ENCODE data around the gene MYLK4.
A peak's percentile ranks its signal among the peaks of the same experiment; 100 is the strongest.

The MYLK4 gene

DNA sequence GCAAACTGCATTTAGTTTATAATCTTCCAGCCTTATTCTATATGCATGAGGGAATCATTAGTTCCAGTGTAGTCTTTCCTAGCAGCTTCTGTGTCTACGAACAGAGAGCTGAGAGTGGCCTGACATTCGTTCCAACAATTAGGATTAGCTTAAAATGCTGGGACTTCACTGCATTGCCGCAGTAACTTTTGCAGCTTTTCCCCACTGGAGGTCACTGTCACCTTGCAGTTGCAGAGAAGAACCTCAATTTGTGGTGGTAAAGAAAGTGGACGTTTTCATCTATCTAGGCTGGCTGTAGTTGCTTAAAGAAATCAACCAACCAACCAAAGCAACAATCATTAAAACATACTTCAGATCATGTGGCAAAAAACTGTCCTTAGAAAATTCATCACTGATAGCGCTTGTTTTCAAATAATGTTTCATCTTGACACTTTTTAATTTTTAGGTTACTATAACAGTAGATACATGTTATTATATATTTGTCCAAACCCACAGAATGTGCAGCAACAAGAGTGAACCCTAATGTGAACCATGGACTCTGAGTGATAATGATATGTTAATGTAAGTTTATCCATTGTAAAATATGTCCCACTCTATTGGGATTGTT is 12.2 kb downstream of the MYLK4 start:
- Histone ChIP-seq H3K18ac (ENCODE audit: low read length) (no peak overlapping the region), H3K79me1 (ENCODE audit: low read length) (no peaks in the 10 kb centered on the region), H4K8ac (ENCODE audit: low read depth, low read length) (no peak overlapping the region), H3K4ac (ENCODE audit: low read depth, low read length) (no peak overlapping the region), H3K4me3 (ENCODE audit: low read depth, low read length) (no peak overlapping the region), H3K36me3 (ENCODE audit: control insufficient read depth in 1 of 2, insufficient read depth in 2 of 2, low read length in 2 of 2) (no peaks in the 10 kb centered on the region), H3K14ac (ENCODE audit: low read length) (no peak overlapping the region), H4K91ac (ENCODE audit: low read depth, low read length) (no peak overlapping the region), H2BK5ac (ENCODE audit: low read depth, low read length, poor library complexity) (no peak overlapping the region), H4K12ac (ENCODE audit: low read depth, low read length) (no peak overlapping the region), H2AK5ac (ENCODE audit: low read length) (no peak overlapping the region), H3K23ac (ENCODE audit: low read length) (no peak overlapping the region), H2AFZ (ENCODE audit: insufficient read depth, low read length, poor library complexity) (no peak overlapping the region), H3K27ac (ENCODE audit: low read depth, low read length) (no peak overlapping the region), H2BK120ac (ENCODE audit: insufficient read depth, low read length, poor library complexity) (no peak overlapping the region), H3K79me2 (ENCODE audit: control insufficient read depth, insufficient read depth, low read length, poor library complexity) (no peaks in the 10 kb centered on the region), H3K4me2 (ENCODE audit: low read length) (no peak overlapping the region), H3K9me3 (ENCODE audit: insufficient read depth, low read depth, low read length) (no peaks in the 10 kb centered on the region), H2BK12ac (ENCODE audit: low read length) (no peak overlapping the region), H3K27me3 (ENCODE audit: insufficient read depth, low read length) (no peaks in the 10 kb centered on the region), H3K4me1 (ENCODE audit: control insufficient read depth in 1 of 2, insufficient read depth in 2 of 2, low read length in 2 of 2) (no peaks in the 10 kb centered on the region), H3K9ac (ENCODE audit: low read length) (no peak overlapping the region)
- WGBS (ENCODE audit: extremely low coverage, insufficient coverage, insufficient read length): no CpG with 5 or more reads among the region's 5 CpGs
- DNase-seq: peak; percentile 54 to 71

DNA sequence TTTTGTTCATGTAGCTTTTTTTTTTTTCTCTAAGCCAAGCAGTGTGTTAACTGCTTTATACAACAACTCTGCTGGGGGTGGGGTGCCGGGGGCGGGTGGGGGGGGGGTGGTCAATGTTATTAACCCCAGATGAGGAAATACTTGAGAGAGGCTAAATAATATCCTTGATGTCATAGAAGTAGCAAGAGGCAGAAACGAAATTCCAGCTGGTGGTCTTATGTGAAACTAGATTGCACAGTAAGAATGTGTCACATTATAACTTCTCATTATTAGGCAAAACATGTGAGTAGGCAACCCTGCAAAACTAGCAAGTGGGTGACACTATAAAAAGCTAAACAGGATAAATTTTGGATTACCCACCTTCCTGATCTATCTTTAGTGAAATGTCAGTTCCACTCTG is 12.8 kb downstream of the MYLK4 start:
- Histone ChIP-seq H3K79me2 (ENCODE audit: control insufficient read depth, insufficient read depth, low read length, poor library complexity) (no peaks in the 10 kb centered on the region), H2BK12ac (ENCODE audit: low read length) (no peak overlapping the region), H3K18ac (ENCODE audit: low read length) (no peak overlapping the region), H3K9me3 (ENCODE audit: insufficient read depth, low read depth, low read length) (no peaks in the 10 kb centered on the region), H3K9ac (ENCODE audit: low read length) (no peak overlapping the region), H2AFZ (ENCODE audit: insufficient read depth, low read length, poor library complexity) (no peak overlapping the region), H3K14ac (ENCODE audit: low read length) (no peak overlapping the region), H3K36me3 (ENCODE audit: control insufficient read depth in 1 of 2, insufficient read depth in 2 of 2, low read length in 2 of 2) (no peaks in the 10 kb centered on the region), H3K23ac (ENCODE audit: low read length) (no peak overlapping the region), H2BK120ac (ENCODE audit: insufficient read depth, low read length, poor library complexity) (no peak overlapping the region), H3K4ac (ENCODE audit: low read depth, low read length) (no peak overlapping the region), H4K91ac (ENCODE audit: low read depth, low read length) (no peak overlapping the region), H3K79me1 (ENCODE audit: low read length) (no peaks in the 10 kb centered on the region), H3K27ac (ENCODE audit: low read depth, low read length) (no peak overlapping the region), H3K4me2 (ENCODE audit: low read length) (no peak overlapping the region), H3K4me3 (ENCODE audit: low read depth, low read length) (no peak overlapping the region), H3K4me1 (ENCODE audit: control insufficient read depth in 1 of 2, insufficient read depth in 2 of 2, low read length in 2 of 2) (no peaks in the 10 kb centered on the region), H4K8ac (ENCODE audit: low read depth, low read length) (no peak overlapping the region), H3K27me3 (ENCODE audit: insufficient read depth, low read length) (no peaks in the 10 kb centered on the region), H4K12ac (ENCODE audit: low read depth, low read length) (no peak overlapping the region), H2BK5ac (ENCODE audit: low read depth, low read length, poor library complexity) (no peak overlapping the region), H2AK5ac (ENCODE audit: low read length) (no peak overlapping the region)
- no peak for DNase-seq
- no CpG with 5 or more reads among the region's 3 CpGs for WGBS (ENCODE audit: extremely low coverage, insufficient coverage, insufficient read length)

- Histone ChIP-seq H2AK5ac (ENCODE audit: low read length) (no peak overlapping the region), H3K14ac (ENCODE audit: low read length) (no peak overlapping the region), H2BK12ac (ENCODE audit: low read length) (no peak overlapping the region), H4K8ac (ENCODE audit: low read depth, low read length) (no peak overlapping the region), H3K18ac (ENCODE audit: low read length) (no peak overlapping the region), H3K4me1 (ENCODE audit: control insufficient read depth in 1 of 2, insufficient read depth in 2 of 2, low read length in 2 of 2) (no peaks in the 10 kb centered on the region), H3K4me2 (ENCODE audit: low read length) (no peak overlapping the region), H4K12ac (ENCODE audit: low read depth, low read length) (no peak overlapping the region), H3K9ac (ENCODE audit: low read length) (no peak overlapping the region), H3K79me2 (ENCODE audit: control insufficient read depth, insufficient read depth, low read length, poor library complexity) (no peaks in the 10 kb centered on the region), H3K4ac (ENCODE audit: low read depth, low read length) (no peak overlapping the region), H2BK5ac (ENCODE audit: low read depth, low read length, poor library complexity) (no peak overlapping the region), H2AFZ (ENCODE audit: insufficient read depth, low read length, poor library complexity) (no peak overlapping the region), H3K4me3 (ENCODE audit: low read depth, low read length) (no peak overlapping the region), H3K9me3 (ENCODE audit: insufficient read depth, low read depth, low read length) (no peaks in the 10 kb centered on the region), H3K27ac (ENCODE audit: low read depth, low read length) (no peak overlapping the region), H3K23ac (ENCODE audit: low read length) (no peak overlapping the region), H3K36me3 (ENCODE audit: control insufficient read depth in 1 of 2, insufficient read depth in 2 of 2, low read length in 2 of 2) (no peaks in the 10 kb centered on the region), H2BK120ac (ENCODE audit: insufficient read depth, low read length, poor library complexity) (no peak overlapping the region), H3K79me1 (ENCODE audit: low read length) (no peaks in the 10 kb centered on the region), H3K27me3 (ENCODE audit: insufficient read depth, low read length) (no peaks in the 10 kb centered on the region), H4K91ac (ENCODE audit: low read depth, low read length) (no peak overlapping the region)
- peak in 1 of 2 donors; percentile 13 for DNase-seq
- no CpG with 5 or more reads among the region's 2 CpGs for WGBS (ENCODE audit: extremely low coverage, insufficient coverage, insufficient read length)
These were observed 16.1 kb downstream of the MYLK4 start for GRCh38 chr6:2734488-2735166.

GRCh38 chr6:2733736-2734480 is 16.8 kb downstream of the MYLK4 start:
- no peak overlapping the region for H3K27ac ChIP-seq (ENCODE audit: low read depth, low read length)
- no peak overlapping the region for H2AK5ac ChIP-seq (ENCODE audit: low read length)
- H3K23ac ChIP-seq (ENCODE audit: low read length): no peak overlapping the region
- H3K4me2 ChIP-seq (ENCODE audit: low read length): no peak overlapping the region
- H2AFZ ChIP-seq (ENCODE audit: insufficient read depth, low read length, poor library complexity): no peak overlapping the region
- H3K9ac ChIP-seq (ENCODE audit: low read length): no peak overlapping the region
- no peak overlapping the region for H3K18ac ChIP-seq (ENCODE audit: low read length)
- H4K8ac ChIP-seq (ENCODE audit: low read depth, low read length): no peak overlapping the region
- WGBS (ENCODE audit: extremely low coverage, insufficient coverage, insufficient read length): no CpG with 5 or more reads among the region's 22 CpGs
- H3K79me1 ChIP-seq (ENCODE audit: low read length): no peaks in the 10 kb centered on the region
- no peak overlapping the region for H4K91ac ChIP-seq (ENCODE audit: low read depth, low read length)
- no peak overlapping the region for H3K14ac ChIP-seq (ENCODE audit: low read length)
- no peaks in the 10 kb centered on the region for H3K4me1 ChIP-seq (ENCODE audit: control insufficient read depth in 1 of 2, insufficient read depth in 2 of 2, low read length in 2 of 2)
- H4K12ac ChIP-seq (ENCODE audit: low read depth, low read length): no peak overlapping the region
- no peak overlapping the region for H2BK5ac ChIP-seq (ENCODE audit: low read depth, low read length, poor library complexity)
- H2BK120ac ChIP-seq (ENCODE audit: insufficient read depth, low read length, poor library complexity): no peak overlapping the region
- H3K9me3 ChIP-seq (ENCODE audit: insufficient read depth, low read depth, low read length): no peaks in the 10 kb centered on the region
- H3K79me2 ChIP-seq (ENCODE audit: control insufficient read depth, insufficient read depth, low read length, poor library complexity): no peaks in the 10 kb centered on the region
- H3K27me3 ChIP-seq (ENCODE audit: insufficient read depth, low read length): no peaks in the 10 kb centered on the region
- no peak overlapping the region for H2BK12ac ChIP-seq (ENCODE audit: low read length)
- DNase-seq: no peak
- H3K4me3 ChIP-seq (ENCODE audit: low read depth, low read length): no peak overlapping the region
- no peak overlapping the region for H3K4ac ChIP-seq (ENCODE audit: low read depth, low read length)
- H3K36me3 ChIP-seq (ENCODE audit: control insufficient read depth in 1 of 2, insufficient read depth in 2 of 2, low read length in 2 of 2): no peaks in the 10 kb centered on the region

All from trophoblast cell (in vitro differentiated cells and primary cell).